ENCODE measurements around the gene PRR19. TPM values are rescaled to one million over a fixed set of nuclear protein-coding genes. Genes with fewer than 3 reads are reported as not detected.

PRR19 gene
- total and polyA plus RNA-seq, 10 of the 15 experiments (the other 5 are each of a cell fraction or from before 2014, with no cell fraction given): 0.09 to 1.7 (median 0.73) TPM; not detected in 1

GRCh38 chr19:42335374-42335936 lies 33.5 kb downstream of the PRR19 start:
- Histone ChIP-seq H4K20me1 (ENCODE audit: control insufficient read depth, insufficient read depth) (no peaks in the 10 kb centered on the region), H3K9me3 (replicated peaks; ENCODE audit: control insufficient read depth, insufficient read depth, low read length) (no peaks in the 10 kb centered on the region), H3K27ac (ENCODE audit: control insufficient read depth, insufficient read depth) (no peak overlapping the region), H3K4me3 (no peak overlapping the region), H3K4me2 (ENCODE audit: control insufficient read depth, insufficient read depth) (no peak overlapping the region), H3K79me2 (ENCODE audit: control insufficient read depth, insufficient read depth, low read length) (no peaks in the 10 kb centered on the region), H3K36me3 (ENCODE audit: control insufficient read depth in 2 of 2, insufficient read depth in 2 of 2, low read length in 1 of 2) (peaks cover 0 to 3% of the 10 kb centered on the region in 2 experiments; a peak in 3 of 4 replicates), H2AFZ (ENCODE audit: control insufficient read depth, low read depth, low read length) (no peak overlapping the region), H3K9ac (ENCODE audit: control insufficient read depth, insufficient read depth, low read length) (no peak overlapping the region), H3K4me1 (ENCODE audit: control insufficient read depth, insufficient read depth, low read length) (no peaks in the 10 kb centered on the region), H3K27me3 (replicated peaks in 1 of 2; ENCODE audit: control insufficient read depth in 2 of 2, insufficient read depth in 2 of 2, low read length in 1 of 2) (no peaks in the 10 kb centered on the region)
- FAIRE-seq (no peak), ATAC-seq (no peak), DNase-seq (ENCODE audit: low read depth, low spot score) (no peak)
- ChIA-PET CTCF (no interaction called here), RAD21 (ENCODE audit: unreplicated experiment) (no interaction called here), SMC1A (ENCODE audit: uncharacterized antibody, unreplicated experiment) (no interaction called here), POLR2A (no interaction called here)
- intact Hi-C loops (cut with micrococcal nuclease; ENCODE audit: unreplicated experiment): no loop called here
- in situ Hi-C loops (cut with MboI): no loop called here
- no TSS peak for BruUV-seq (replicated peaks)
- WGBS (ENCODE audit: insufficient coverage, insufficient replicate concordance, low lambda C conversion rate, missing lambda C conversion rate): 69% methylated on average over 7 of the region's 7 CpGs
- TF ChIP-seq CHD4 (IDR thresholded peaks at IDR 0.05): no peak
- no peak for TF ChIP-seq ZBTB40 (IDR thresholded peaks at IDR 0.05; ENCODE audit: borderline replicate concordance)
- TF ChIP-seq PAX8 (IDR thresholded peaks at IDR 0.05): no peak
- TF ChIP-seq MEF2B (IDR thresholded peaks at IDR 0.05; ENCODE audit: partially characterized antibody, poor library complexity, severe bottlenecking): no peak
- TF ChIP-seq CEBPB (IDR thresholded peaks at IDR 0.05; ENCODE audit: borderline replicate concordance in 1 of 2, low read depth in 2 of 2, low read length in 2 of 2): no peak
- TF ChIP-seq, protein P1, sequence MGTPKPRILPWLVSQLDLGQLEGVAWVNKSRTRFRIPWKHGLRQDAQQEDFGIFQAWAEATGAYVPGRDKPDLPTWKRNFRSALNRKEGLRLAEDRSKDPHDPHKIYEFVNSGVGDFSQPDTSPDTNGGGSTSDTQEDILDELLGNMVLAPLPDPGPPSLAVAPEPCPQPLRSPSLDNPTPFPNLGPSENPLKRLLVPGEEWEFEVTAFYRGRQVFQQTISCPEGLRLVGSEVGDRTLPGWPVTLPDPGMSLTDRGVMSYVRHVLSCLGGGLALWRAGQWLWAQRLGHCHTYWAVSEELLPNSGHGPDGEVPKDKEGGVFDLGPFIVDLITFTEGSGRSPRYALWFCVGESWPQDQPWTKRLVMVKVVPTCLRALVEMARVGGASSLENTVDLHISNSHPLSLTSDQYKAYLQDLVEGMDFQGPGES (IDR thresholded peaks at IDR 0.05): no peak
- no peak for TF ChIP-seq CREM (IDR thresholded peaks at IDR 0.05; ENCODE audit: low read depth)
- TF ChIP-seq, protein P2, sequence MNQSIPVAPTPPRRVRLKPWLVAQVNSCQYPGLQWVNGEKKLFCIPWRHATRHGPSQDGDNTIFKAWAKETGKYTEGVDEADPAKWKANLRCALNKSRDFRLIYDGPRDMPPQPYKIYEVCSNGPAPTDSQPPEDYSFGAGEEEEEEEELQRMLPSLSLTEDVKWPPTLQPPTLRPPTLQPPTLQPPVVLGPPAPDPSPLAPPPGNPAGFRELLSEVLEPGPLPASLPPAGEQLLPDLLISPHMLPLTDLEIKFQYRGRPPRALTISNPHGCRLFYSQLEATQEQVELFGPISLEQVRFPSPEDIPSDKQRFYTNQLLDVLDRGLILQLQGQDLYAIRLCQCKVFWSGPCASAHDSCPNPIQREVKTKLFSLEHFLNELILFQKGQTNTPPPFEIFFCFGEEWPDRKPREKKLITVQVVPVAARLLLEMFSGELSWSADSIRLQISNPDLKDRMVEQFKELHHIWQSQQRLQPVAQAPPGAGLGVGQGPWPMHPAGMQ (IDR thresholded peaks at IDR 0.05; ENCODE audit: borderline replicate concordance): no peak
- no peak for TF ChIP-seq IKZF2 (IDR thresholded peaks at IDR 0.05)
- TF ChIP-seq NR2C2 (IDR thresholded peaks at IDR 0.05; ENCODE audit: borderline replicate concordance, control insufficient read depth, insufficient read length, low read depth): no peak
- TF ChIP-seq YBX1 (IDR thresholded peaks at IDR 0.05): no peak
- TF ChIP-seq FOXM1 (IDR thresholded peaks at IDR 0.05; ENCODE audit: low read depth, low read length): no peak
- TF ChIP-seq MYB (IDR thresholded peaks at IDR 0.05; ENCODE audit: borderline replicate concordance, low read depth, low read length): no peak
- no peak for TF ChIP-seq ETV6 (conservative IDR thresholded peaks at IDR 0.05 in 1 of 2, IDR thresholded peaks at IDR 0.05 in 1 of 2; ENCODE audit: borderline replicate concordance in 1 of 2, low read depth in 1 of 2)
- TF ChIP-seq TBL1XR1 (IDR thresholded peaks at IDR 0.05; ENCODE audit: low read depth, low read length): no peak
- TF ChIP-seq EGR1 (IDR thresholded peaks at IDR 0.05; ENCODE audit: borderline replicate concordance in 1 of 2, low read depth in 2 of 2, low read length in 2 of 2): no peak
- TF ChIP-seq MEF2A (IDR thresholded peaks at IDR 0.05; ENCODE audit: insufficient read depth, low read depth, low read length): no peak
- no peak for TF ChIP-seq JUNB (IDR thresholded peaks at IDR 0.05)

Measured in GM12878 (cell line).